Kidney (tissue), 14 donors: Measurements from ENCODE around the gene BEAN1. TPM values are rescaled to one million over a fixed set of nuclear protein-coding genes. Genes with fewer than 3 reads are reported as not detected.

Experiments used
- DNase-seq, 5 donors: peaks; one replicate each; pipeline ENCODE4 v3.0.0-alpha.2; 2013 to 2020
- FAIRE-seq: peaks from 2 replicates; lab custom pipeline; 2012; peaks lifted over from hg19 to GRCh38; lab: Jason Lieb, UNC
- H3K27ac ChIP-seq, 2 donors: one replicate each; pipeline ENCODE4 v1.7.0; 2013; ENCODE audit warnings: low read depth in 2 of 2, low read length in 2 of 2, inconsistent platforms in 1 of 2
- H3K27me3 ChIP-seq: one replicate; pipeline ENCODE4 v1.7.1; 2013; ENCODE audit warnings: low read length, inconsistent platforms; ENCODE audit not compliant: control insufficient read depth, insufficient read depth
- H3K36me3 ChIP-seq, 3 donors: one replicate each; pipeline versions ENCODE4 v1.7.0 to v1.7.1; 2013; ENCODE audit warnings: low read length in 3 of 3, control low read depth in 1 of 3, inconsistent platforms in 1 of 3; ENCODE audit not compliant: insufficient read depth in 3 of 3, control insufficient read depth in 2 of 3
- H3K4me1 ChIP-seq, 3 donors: one replicate each; pipeline versions ENCODE4 v1.7.0 to v1.7.1; 2013; ENCODE audit warnings: low read length in 3 of 3, inconsistent platforms in 1 of 3, low read depth in 1 of 3; ENCODE audit not compliant: control insufficient read depth in 2 of 3, insufficient read depth in 2 of 3
- H3K4me3 ChIP-seq, 3 donors: one replicate each; pipeline versions ENCODE4 v1.7.0 to v1.8.1; 2013; ENCODE audit warnings: low read length in 3 of 3, control low read depth in 1 of 3, inconsistent platforms in 1 of 3
- H3K9ac ChIP-seq, 3 donors: one replicate each; pipeline versions ENCODE4 v1.7.0 to v1.7.1; 2013; ENCODE audit warnings: low read length in 3 of 3, control low read depth in 1 of 3, inconsistent platforms in 1 of 3
- H3K9me3 ChIP-seq, 3 donors: one replicate each; pipeline versions ENCODE4 v1.7.0 to v1.7.1; 2013; ENCODE audit warnings: low read length in 3 of 3, control low read depth in 1 of 3, inconsistent platforms in 1 of 3; ENCODE audit not compliant: control insufficient read depth in 2 of 3, insufficient read depth in 1 of 3
- CTCF ChIP-seq: IDR thresholded peaks from 3 replicates; pipeline ENCODE4 v1.5.1; 2012; ENCODE audit warnings: mild to moderate bottlenecking, moderate library complexity, borderline replicate concordance; ENCODE audit not compliant: insufficient read depth; ENCODE audit errors: extremely low read depth
- intact Hi-C: fragments of 100-400 bp; cut with DNase I; formaldehyde crosslinking; loops from one replicate; pipeline ENCODE4 v1.11.1; 2022
- polyA plus RNA-seq: library from polyadenylated mRNA; stranded (reverse); fragments of 350-450 nt; fragmentation: Illumina TruSeq; extraction: RNeasy Lipid Tissue Mini Kit (QIAGEN cat#74804); gene quantifications from one replicate; pipeline ENCODE4 v1.2.3, GENCODE V29; 2014; ENCODE audit warnings: low read depth, low replicate concordance; ENCODE audit not compliant: insufficient read depth
- total RNA-seq: library from RNA; stranded (reverse); fragmentation: NEBNext Ultra II Directional; extraction: Animal tissue kit (Norgen Biotek cat#: 25700); gene quantifications from one replicate; pipeline ENCODE4 v1.2.1, GENCODE V29; 2021
- donor health status: control.
- donor health status: control.
- donor health status: control.
- donor health status: control.
- donor health status: control.
- donor health status: DM: yes; HTN: yes; CAD: no.
- donor health status: Normal renal cell carcinoma (clear cell type).

Gene BEAN1
- total and polyA plus RNA-seq, 2 donors from 2014 or later = 0.47 to 2.4 TPM

DNA sequence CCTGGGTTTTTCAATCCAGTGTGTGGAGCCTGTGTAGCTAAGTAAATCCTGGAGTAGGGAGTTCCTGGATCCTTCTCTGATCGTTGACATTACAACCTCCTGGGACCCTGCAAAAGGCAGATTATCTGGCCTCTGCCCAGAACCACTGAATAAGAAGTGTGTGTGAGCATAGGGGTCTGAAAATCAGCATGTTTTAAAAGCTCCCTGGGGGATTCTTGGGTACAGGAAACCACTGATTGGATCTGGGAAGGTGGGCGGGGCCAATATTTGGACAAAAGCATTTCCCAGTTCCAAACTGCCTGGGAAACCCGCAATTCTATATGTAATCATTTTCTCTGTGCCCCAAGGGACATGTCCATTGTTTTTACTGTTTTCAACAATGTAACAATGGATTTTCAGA lies 27.2 kb upstream of the BEAN1 start:
- TF ChIP-seq CTCF = no peak
- Histone ChIP-seq H3K36me3 (no peaks in the 10 kb centered on the region), H3K9me3 (no peaks in the 10 kb centered on the region), H3K9ac (no peak overlapping the region), H3K4me1 (no peaks in the 10 kb centered on the region), H3K27me3 (no peaks in the 10 kb centered on the region), H3K27ac (no peak overlapping the region), H3K4me3 (no peak overlapping the region)
- intact Hi-C loops = loop anchor here (10.0 kb wide), 1 partner anchor 205 kb away; the partner anchor contains the start of gene CMTM3
- no peak for FAIRE-seq
- DNase-seq = peak in 1 of 5 donors; percentile 42

DNA sequence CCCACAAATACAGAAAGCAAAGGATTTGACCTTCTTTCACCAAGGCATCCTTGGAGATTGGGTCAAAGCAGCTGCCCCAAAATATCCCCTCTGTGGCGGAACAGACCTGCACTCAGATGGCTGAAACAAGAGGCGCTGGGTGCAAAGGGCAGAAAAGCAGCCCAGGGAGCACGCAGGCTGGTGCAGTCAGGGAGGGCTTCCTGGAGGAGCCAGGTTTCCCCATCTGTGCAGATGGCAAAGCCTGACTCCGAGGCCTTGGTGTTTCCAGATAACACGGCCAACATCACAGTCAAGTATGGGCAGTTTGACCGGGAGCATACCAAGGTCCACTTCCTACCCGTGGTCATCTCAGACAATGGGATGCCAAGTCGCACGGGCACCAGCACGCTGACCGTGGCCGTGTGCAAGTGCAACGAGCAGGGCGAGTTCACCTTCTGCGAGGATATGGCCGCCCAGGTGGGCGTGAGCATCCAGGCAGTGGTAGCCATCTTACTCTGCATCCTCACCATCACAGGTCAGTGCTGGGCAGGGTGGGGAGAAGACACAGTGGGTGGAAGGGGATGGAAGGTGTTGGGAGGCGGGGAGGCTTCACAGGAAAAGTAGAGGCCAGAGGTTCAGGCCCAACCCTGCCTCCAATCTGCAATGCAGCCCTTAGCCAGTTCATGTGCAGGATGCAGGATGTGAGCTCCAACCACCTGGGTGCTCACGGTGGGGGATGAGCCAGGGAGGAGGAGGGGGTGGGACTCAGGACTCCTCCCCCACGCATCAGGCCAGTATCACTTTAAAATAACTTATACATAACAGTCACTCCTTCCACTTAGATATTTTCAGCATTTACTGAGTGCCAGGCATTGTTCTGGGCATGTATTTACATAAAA lies 26.4 kb upstream of the BEAN1 start:
- Histone ChIP-seq H3K27ac (no peak overlapping the region), H3K4me3 (no peak overlapping the region), H3K27me3 (no peaks in the 10 kb centered on the region), H3K9ac (no peak overlapping the region), H3K9me3 (peaks cover 0 to 3% (median 0%) of the 10 kb centered on the region in 3 donors), H3K4me1 (no peaks in the 10 kb centered on the region), H3K36me3 (no peaks in the 10 kb centered on the region)
- TF ChIP-seq CTCF = no peak
- DNase-seq = no peak
- FAIRE-seq = no peak
- intact Hi-C loops = loop anchor here (10.0 kb wide), 1 partner anchor 204 kb away; the partner anchor contains the start of gene CMTM3

DNA sequence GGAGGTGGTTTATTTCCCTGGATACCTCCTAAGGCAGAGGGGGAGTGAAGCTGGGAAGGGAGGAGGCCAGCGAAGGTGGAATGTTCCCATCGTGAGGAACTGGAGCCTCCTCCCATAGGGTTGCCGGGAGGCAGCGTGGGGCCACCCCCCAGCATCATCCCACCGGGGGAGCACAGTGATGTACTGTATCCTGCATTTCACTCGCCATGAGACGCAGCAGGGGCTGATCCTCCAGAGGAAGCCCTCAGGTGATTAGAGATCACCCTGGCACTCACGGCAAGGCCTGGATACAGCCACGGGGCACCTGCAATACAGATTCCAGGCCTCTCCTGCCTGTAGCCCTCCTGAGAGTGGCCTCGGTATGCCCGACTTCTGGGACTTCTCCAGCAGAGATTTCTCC lies 25.5 kb upstream of the BEAN1 start:
- no peak overlapping the region for H3K27ac ChIP-seq
- H3K27me3 ChIP-seq = no peaks in the 10 kb centered on the region
- H3K9ac ChIP-seq = no peak overlapping the region
- FAIRE-seq = no peak
- no peak for TF ChIP-seq CTCF
- intact Hi-C loops = loop anchor here (10.0 kb wide), 1 partner anchor 203 kb away; the partner anchor contains the start of gene CMTM3
- H3K4me3 ChIP-seq = no peak overlapping the region
- no peak for DNase-seq
- no peaks in the 10 kb centered on the region for H3K36me3 ChIP-seq
- H3K9me3 ChIP-seq = peaks cover 0 to 3% (median 0%) of the 10 kb centered on the region in 3 donors
- peaks cover 0 to 1% (median 0%) of the 10 kb centered on the region in 3 donors for H3K4me1 ChIP-seq
